ENCODE measurements around the gene SCT.

Gene SCT

GRCh38 chr11:660681-661444 is 33.9 kb upstream of the SCT start:
- no peak for DNase-seq (ENCODE audit: low read depth)
- TF ChIP-seq CTCF (IDR thresholded peaks at IDR 0.05; ENCODE audit: control insufficient read depth, insufficient read depth, low read depth, low read length, missing control alignments), result no peak
- H3K4me3 ChIP-seq (ENCODE audit: control insufficient read depth, low read depth, low read length), result no peak overlapping the region

GRCh38 chr11:660281-660680 is 33.3 kb upstream of the SCT start:
- no peak for DNase-seq (ENCODE audit: low read depth)
- H3K4me3 ChIP-seq (ENCODE audit: control insufficient read depth, low read depth, low read length), result no peak overlapping the region
- TF ChIP-seq CTCF (IDR thresholded peaks at IDR 0.05; ENCODE audit: control insufficient read depth, insufficient read depth, low read depth, low read length, missing control alignments), result no peak

GRCh38 chr11:659532-660085 is 32.6 kb upstream of the SCT start:
- TF ChIP-seq CTCF (IDR thresholded peaks at IDR 0.05; ENCODE audit: control insufficient read depth, insufficient read depth, low read depth, low read length, missing control alignments), result no peak
- DNase-seq (ENCODE audit: low read depth), result no peak
- H3K4me3 ChIP-seq (ENCODE audit: control insufficient read depth, low read depth, low read length), result no peak overlapping the region

GRCh38 chr11:657691-658126 is 30.7 kb upstream of the SCT start:
- H3K4me3 ChIP-seq (ENCODE audit: control insufficient read depth, low read depth, low read length), result no peak overlapping the region
- TF ChIP-seq CTCF (IDR thresholded peaks at IDR 0.05; ENCODE audit: control insufficient read depth, insufficient read depth, low read depth, low read length, missing control alignments), result no peak
- DNase-seq (ENCODE audit: low read depth), result no peak

- no peak overlapping the region for H3K4me3 ChIP-seq (ENCODE audit: control insufficient read depth, low read depth, low read length)
- DNase-seq (ENCODE audit: low read depth), result no peak
- TF ChIP-seq CTCF (IDR thresholded peaks at IDR 0.05; ENCODE audit: control insufficient read depth, insufficient read depth, low read depth, low read length, missing control alignments), result no peak
Measured at GRCh38 chr11:656866-657265, 29.9 kb upstream of the SCT start.

- no peak for TF ChIP-seq CTCF (IDR thresholded peaks at IDR 0.05; ENCODE audit: control insufficient read depth, insufficient read depth, low read depth, low read length, missing control alignments)
- DNase-seq (ENCODE audit: low read depth), result no peak
- no peak overlapping the region for H3K4me3 ChIP-seq (ENCODE audit: control insufficient read depth, low read depth, low read length)
Measured at GRCh38 chr11:656426-656825, 29.4 kb upstream of the SCT start.
